NCI-H524 (cell line): ENCODE results near the gene POLD4.

Experiments used
- DNase-seq, 2 experiments: peaks; one replicate each; lab custom pipeline; 2025; lab: John Stamatoyannopoulos, UW

The POLD4 gene

DNA sequence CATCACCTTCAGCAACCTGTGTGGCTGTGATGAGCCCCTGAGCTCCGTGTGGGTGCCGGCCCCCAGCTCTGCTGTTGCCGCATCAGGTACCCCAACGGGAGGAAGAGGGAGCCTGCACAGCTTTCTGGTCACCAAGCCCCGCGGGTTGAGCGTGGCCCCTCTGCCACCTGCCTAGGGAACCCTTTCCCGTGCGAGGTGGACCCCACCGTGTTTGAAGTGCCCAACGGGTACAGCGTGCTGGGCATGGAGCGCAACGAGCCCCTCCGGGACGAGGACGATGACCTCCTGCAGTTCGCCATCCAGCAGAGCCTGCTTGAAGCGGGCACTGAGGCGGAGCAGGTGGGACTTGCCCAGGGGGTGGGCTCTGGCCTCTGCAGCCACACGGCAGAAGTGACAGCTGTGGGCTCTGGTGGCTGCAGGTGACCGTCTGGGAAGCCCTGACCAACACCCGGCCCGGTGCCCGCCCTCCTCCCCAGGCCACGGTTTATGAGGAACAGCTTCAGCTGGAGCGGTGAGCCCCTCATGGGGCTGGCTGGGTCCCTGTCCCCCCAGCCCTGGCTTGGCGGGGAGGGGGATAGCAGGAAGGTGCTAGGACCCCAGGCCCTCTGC, 51.9 kb downstream of the POLD4 start:
- no peak for DNase-seq
